ENCODE results near the gene ATAD2B.

The ATAD2B gene

GRCh38 chr2:23801396-23801795, 125.5 kb downstream of the ATAD2B start:
- TF ChIP-seq CTCF (IDR thresholded peaks at IDR 0.05; ENCODE audit: borderline replicate concordance, insufficient read depth, low read depth, low read length): no peak
- H3K4me3 ChIP-seq (ENCODE audit: low read depth, low read length): no peak overlapping the region

DNA sequence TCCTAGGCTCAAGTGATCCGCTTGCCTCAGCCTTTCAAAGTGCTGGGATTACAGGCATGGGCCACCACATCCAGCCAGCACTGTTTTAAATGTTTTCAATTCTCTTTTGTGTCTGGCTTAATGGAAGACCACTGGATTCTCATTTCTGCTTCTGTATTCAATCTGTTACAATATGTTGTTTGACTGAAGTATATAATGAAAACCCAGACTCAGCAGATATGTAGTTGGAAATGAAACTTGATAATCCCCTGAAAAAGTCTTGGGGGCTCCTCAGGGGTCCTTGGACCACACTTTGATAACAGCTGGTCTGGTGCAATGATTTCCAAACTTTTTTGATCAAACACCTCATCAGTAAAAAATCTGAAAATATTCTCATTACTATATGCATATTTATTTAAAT, 132.7 kb downstream of the ATAD2B start:
- H3K4me3 ChIP-seq (ENCODE audit: low read depth, low read length): no peak overlapping the region
- no peak for TF ChIP-seq CTCF (IDR thresholded peaks at IDR 0.05; ENCODE audit: borderline replicate concordance, insufficient read depth, low read depth, low read length)

GRCh38 chr2:23793476-23793875, 133.4 kb downstream of the ATAD2B start:
- H3K4me3 ChIP-seq (ENCODE audit: low read depth, low read length): no peak overlapping the region
- no peak for TF ChIP-seq CTCF (IDR thresholded peaks at IDR 0.05; ENCODE audit: borderline replicate concordance, insufficient read depth, low read depth, low read length)

DNA sequence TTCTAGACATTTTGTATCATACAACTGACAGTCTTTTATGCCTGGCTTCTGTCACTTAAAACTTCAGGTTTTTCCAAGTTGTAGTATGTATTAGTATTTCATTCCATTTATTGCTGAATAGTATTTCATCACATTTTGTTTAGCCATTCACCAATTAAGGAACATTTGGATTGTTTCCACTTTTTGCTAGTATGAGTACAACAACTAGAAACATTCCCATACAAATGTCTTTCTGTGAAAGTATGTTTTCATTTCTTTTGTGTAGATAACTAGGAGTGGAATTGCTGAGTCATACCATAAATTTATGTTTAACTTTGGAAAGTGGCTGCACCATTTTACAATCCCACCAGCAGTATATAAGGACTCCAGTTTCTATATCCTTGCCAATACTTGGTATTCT, 135.9 kb downstream of the ATAD2B start:
- no peak for TF ChIP-seq CTCF (IDR thresholded peaks at IDR 0.05; ENCODE audit: borderline replicate concordance, insufficient read depth, low read depth, low read length)
- H3K4me3 ChIP-seq (ENCODE audit: low read depth, low read length): no peak overlapping the region

DNA sequence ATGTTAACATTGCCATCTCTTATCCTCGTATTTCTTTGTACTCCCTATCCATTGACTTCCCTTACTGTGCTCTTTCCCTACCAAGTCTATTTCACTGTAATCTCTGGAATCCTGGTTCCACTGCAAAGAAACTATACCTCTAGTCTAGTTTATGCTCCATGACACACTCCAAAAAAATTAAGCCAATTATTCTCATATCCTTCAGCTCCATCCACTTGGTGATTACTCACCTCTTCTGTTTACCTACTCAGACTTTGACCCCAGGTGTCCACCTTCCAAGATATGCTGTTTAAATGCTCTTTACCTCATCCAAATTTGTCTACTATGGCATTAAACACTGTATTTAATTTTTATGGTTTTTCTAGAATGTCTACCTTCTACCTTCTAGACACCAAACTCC, 137.9 kb downstream of the ATAD2B start:
- TF ChIP-seq CTCF (IDR thresholded peaks at IDR 0.05; ENCODE audit: borderline replicate concordance, insufficient read depth, low read depth, low read length): no peak

DNA sequence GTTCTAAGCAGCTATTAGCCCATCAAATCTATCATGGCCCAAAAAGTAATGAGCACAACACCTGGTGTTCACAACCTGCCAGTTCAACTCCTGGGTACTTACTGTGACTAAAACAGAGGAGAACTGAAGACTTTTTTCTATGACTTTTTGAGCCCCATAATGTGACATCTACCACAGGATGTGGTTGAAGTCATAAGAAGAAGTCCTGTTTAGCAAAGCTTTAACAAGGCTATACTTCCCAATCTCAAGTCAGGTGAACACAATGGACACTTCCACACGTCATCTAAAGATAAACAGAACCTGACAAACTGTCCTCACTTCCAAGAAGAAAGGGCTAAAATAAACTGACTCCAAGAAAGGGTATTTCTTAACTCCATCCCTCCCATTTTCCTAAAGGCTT, 138.8 kb downstream of the ATAD2B start:
- no peak overlapping the region for H3K4me3 ChIP-seq (ENCODE audit: low read depth, low read length)
- TF ChIP-seq CTCF (IDR thresholded peaks at IDR 0.05; ENCODE audit: borderline replicate concordance, insufficient read depth, low read depth, low read length): no peak

More for the DNA sequence above, 137.9 kb downstream of the ATAD2B start:
- no peak overlapping the region for H3K4me3 ChIP-seq (ENCODE audit: low read depth, low read length)

GRCh38 chr2:23784971-23785370, 142.0 kb downstream of the ATAD2B start:
- no peak for TF ChIP-seq CTCF (IDR thresholded peaks at IDR 0.05; ENCODE audit: borderline replicate concordance, insufficient read depth, low read depth, low read length)
- H3K4me3 ChIP-seq (ENCODE audit: low read depth, low read length): no peak overlapping the region

Data from GM12875 (cell line).